Esophagus muscularis mucosa (tissue), 3 donors: ENCODE results near the gene NCOA6.

ENCODE experiments used
- CTCF ChIP-seq, 3 experiments: fragments of 200-600 bp in 2 of 3; fragments of 450-650 bp in 1 of 3; sonication (generic) in 2 of 3; IDR thresholded peaks; one replicate each; pipeline ENCODE4 v1.5.1; 2017 to 2019; ENCODE audit warnings: antibody characterized with exemption in 3 of 3, mild to moderate bottlenecking in 2 of 3, moderate library complexity in 1 of 3
- POLR2A ChIP-seq: fragments of 450-650 bp; IDR thresholded peaks from one replicate; pipeline ENCODE4 v1.6.1; 2017; ENCODE audit warnings: antibody characterized with exemption, moderate library complexity, mild to moderate bottlenecking, low read depth
- POLR2AphosphoS5 ChIP-seq, 2 donors: sonication (generic); formaldehyde crosslinking; IDR thresholded peaks; one replicate each; pipeline ENCODE4 v1.6.1; 2017; ENCODE audit warnings: antibody characterized with exemption in 2 of 2

GRCh38 chr20:34797012-34797995 is 28.1 kb downstream of the NCOA6 start:
- no peak for TF ChIP-seq CTCF (IDR thresholded peaks at IDR 0.05)
- no peak for TF ChIP-seq POLR2A
- TF ChIP-seq POLR2AphosphoS5 (IDR thresholded peaks at IDR 0.05) = no peak
